NCI-H1417 treated with DMSO at 0.1 percent for 48 hours (cell line): ENCODE measurements around the gene GJA10.
"Not testable (repeated sequence)": the region's sequence is repeated elsewhere in the genome, so short reads cannot be mapped to it uniquely, and the experiment has no call there.

Experiments used
- DNase-seq: peaks from one replicate; lab custom pipeline; 2025; lab: John Stamatoyannopoulos, UW

The GJA10 gene

DNA sequence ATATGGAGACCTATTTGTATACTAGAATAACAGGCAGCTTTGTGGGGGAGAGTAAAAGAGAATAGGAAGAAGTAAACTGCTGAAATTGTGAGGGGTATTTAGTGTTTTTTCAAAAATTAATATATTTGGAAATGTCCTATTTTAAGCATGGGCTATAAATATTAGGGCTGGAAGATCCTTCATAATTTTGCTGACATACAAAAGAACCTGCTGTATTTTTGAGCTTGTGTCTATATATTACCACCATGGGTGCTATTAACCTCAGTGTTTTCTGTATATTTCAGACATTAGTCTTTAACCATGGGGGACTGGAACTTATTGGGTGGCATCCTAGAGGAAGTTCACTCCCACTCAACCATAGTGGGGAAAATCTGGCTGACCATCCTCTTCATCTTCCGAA, at the start of gene GJA10:
Gene GJA10, plus strand, starts transcription at position 301 of the 400 bp plus-strand sequence. Its CDS starts 0 bp downstream, at position 301.
- no peak for DNase-seq

GRCh38 chr6:89847513-89847912, 46.8 kb upstream of the GJA10 start:
- not testable (repeated sequence) for DNase-seq

DNA sequence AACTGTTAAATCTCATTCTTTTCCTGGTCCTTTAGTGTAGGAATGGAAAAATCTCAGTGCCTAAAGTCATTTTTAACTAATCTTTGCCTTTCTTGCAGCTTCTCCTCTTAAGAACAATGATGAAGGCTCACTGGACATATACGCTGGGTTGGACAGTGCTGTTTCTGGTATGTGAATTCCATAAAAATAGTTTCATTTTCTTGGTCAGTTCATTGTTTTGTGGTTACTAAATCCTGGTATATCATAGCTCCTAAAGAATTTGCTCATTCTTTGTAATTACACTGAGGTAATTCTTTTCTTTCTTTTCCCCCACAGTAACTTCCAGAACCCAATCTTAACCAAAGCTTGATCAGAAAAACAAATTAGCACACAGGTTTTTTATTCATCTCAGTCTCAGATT, 41.2 kb upstream of the GJA10 start:
- DNase-seq = no peak

GRCh38 chr6:89858041-89858440, 36.2 kb upstream of the GJA10 start:
- DNase-seq = no peak

- no peak for DNase-seq
Observed at GRCh38 chr6:89859744-89860143, 34.5 kb upstream of the GJA10 start.

GRCh38 chr6:89862273-89862672, 32.0 kb upstream of the GJA10 start:
- DNase-seq = no peak

DNA sequence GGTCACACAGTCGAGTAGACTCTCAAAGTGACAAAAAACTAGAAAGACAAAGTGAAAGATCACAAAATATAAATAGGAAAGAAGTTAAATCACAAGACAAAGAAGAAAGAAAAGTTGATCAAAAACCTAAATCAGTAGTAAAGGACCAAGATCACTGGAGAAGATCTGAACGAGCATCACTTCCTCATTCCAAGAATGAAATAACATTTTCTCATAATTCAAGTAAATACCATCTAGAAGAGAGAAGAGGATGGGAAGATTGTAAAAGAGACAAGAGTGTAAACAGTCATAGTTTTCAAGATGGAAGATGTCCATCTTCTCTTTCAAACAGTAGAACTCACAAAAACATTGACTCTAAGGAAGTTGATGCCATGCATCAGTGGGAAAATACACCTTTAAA, 31.6 kb upstream of the GJA10 start:
- DNase-seq = no peak

- no peak for DNase-seq
Observed at GRCh38 chr6:89866024-89866678, 28.1 kb upstream of the GJA10 start.

DNA sequence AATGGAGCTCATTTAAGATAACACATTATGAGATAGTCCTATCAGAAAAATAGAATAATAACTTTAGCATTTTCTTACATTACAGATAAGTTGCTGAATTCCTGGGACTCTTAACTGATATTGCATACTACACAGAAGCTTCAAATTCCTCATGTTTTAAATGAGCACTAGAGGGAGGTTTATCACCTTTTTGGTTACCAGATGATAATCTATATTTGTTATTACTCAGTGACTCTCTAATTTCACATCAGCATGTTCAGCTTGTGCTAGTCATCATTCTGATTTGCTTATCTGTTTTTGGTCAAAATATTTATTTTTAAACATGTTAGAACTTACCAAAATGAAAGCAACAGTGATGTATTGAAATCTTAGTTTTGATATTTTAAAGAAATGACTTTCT, 20.5 kb upstream of the GJA10 start:
- DNase-seq = no peak

- no peak for DNase-seq
Observed at GRCh38 chr6:89874438-89874837, 19.8 kb upstream of the GJA10 start.

GRCh38 chr6:89886378-89887120, 7.7 kb upstream of the GJA10 start:
- no peak for DNase-seq

GRCh38 chr6:89887452-89888137, 6.7 kb upstream of the GJA10 start:
- no peak for DNase-seq

- no peak for DNase-seq
Observed at GRCh38 chr6:89888138-89888514, 6.1 kb upstream of the GJA10 start.

- no peak for DNase-seq
Observed at GRCh38 chr6:89888871-89889270, 5.4 kb upstream of the GJA10 start.

GRCh38 chr6:89890845-89891528, 3.3 kb upstream of the GJA10 start:
- not testable (repeated sequence) for DNase-seq

GRCh38 chr6:89892577-89892976, 1.7 kb upstream of the GJA10 start:
- not testable (repeated sequence) for DNase-seq

GRCh38 chr6:89895276-89895874, 1.1 kb downstream of the GJA10 start:
- no peak for DNase-seq

- DNase-seq = not testable (repeated sequence)
Observed at GRCh38 chr6:89910001-89910901, 16.0 kb downstream of the GJA10 start.

GRCh38 chr6:89910902-89911240, 16.6 kb downstream of the GJA10 start:
- no peak for DNase-seq

- no peak for DNase-seq
Observed at GRCh38 chr6:89916136-89916920, 22.1 kb downstream of the GJA10 start.
